Heart right ventricle (tissue), 16 donors: ENCODE measurements around the gene RSPH9. TPM values are rescaled to one million over a fixed set of nuclear protein-coding genes. Genes with fewer than 3 reads are reported as not detected.
A peak's percentile ranks its signal among the peaks of the same experiment; 100 is the strongest.

Experiments used
- ATAC-seq, 8 donors: fragments of 200-7000 bp; cut with Tn5 transposase; one replicate each; pipeline ENCODE4 v1.9.1; 2020; ENCODE audit warnings: mild to moderate bottlenecking in 8 of 8, moderate library complexity in 8 of 8, moderate number of reproducible peaks in 1 of 8
- DNase-seq, 2 donors: peaks; one replicate each; pipeline ENCODE4 v3.0.0-alpha.2; 2020
- H3K27ac ChIP-seq, 10 donors: fragments of 200-600 bp; sonication (generic) in 2 of 10; one replicate each; pipeline versions ENCODE4 v1.5.0 to v1.8.0; 2020 to 2022; ENCODE audit warnings: mild to moderate bottlenecking in 3 of 10
- H3K27me3 ChIP-seq, 7 donors: fragments of 200-600 bp; one replicate each; pipeline ENCODE4 v1.8.0; 2021 to 2022; ENCODE audit warnings: mild to moderate bottlenecking in 2 of 7
- H3K36me3 ChIP-seq, 9 donors: fragments of 200-600 bp; sonication (generic) in 1 of 9; one replicate each; pipeline versions ENCODE4 v1.5.0 to v1.8.0; 2020 to 2022; ENCODE audit warnings: mild to moderate bottlenecking in 2 of 9
- H3K4me1 ChIP-seq, 9 donors: fragments of 200-600 bp; sonication (generic) in 1 of 9; one replicate each; pipeline versions ENCODE4 v1.5.0 to v1.8.0; 2020 to 2022; ENCODE audit warnings: mild to moderate bottlenecking in 4 of 9
- H3K4me3 ChIP-seq, 10 donors: fragments of 200-600 bp; sonication (generic) in 2 of 10; one replicate each; pipeline versions ENCODE4 v1.5.0 to v1.8.0; 2020 to 2022; ENCODE audit warnings: mild to moderate bottlenecking in 7 of 10, moderate library complexity in 2 of 10
- H3K9me3 ChIP-seq, 11 donors: fragments of 200-600 bp in 10 of 11; sonication (generic) in 2 of 11; one replicate each; pipeline versions ENCODE4 v1.5.0 to v1.8.0; 2013 to 2022; ENCODE audit warnings: mild to moderate bottlenecking in 2 of 11, control low read depth in 1 of 11, moderate library complexity in 1 of 11
- CTCF ChIP-seq, 9 donors: fragments of 200-600 bp; sonication (generic) in 2 of 9; IDR thresholded peaks; one replicate each; pipeline versions ENCODE4 v1.5.0 to v1.8.0; 2021 to 2022; ENCODE audit warnings: antibody characterized with exemption in 9 of 9, mild to moderate bottlenecking in 5 of 9, moderate library complexity in 1 of 9
- WGBS, 2 donors: extraction: QIAGEN DNeasy Blood & Tissue Kit; methylation state at CpG; one replicate each; pipeline ENCODE4 v1.1.7; 2013; ENCODE audit warnings: inconsistent platforms in 1 of 2; 5-methylcytosine and 5-hydroxymethylcytosine counted together
- intact Hi-C, 10 donors: fragments of 100-400 bp; cut with DNase I; formaldehyde crosslinking; loops; one replicate each; pipeline versions ENCODE4 v1.11.1 to v1.14.2; 2022
- polyA plus RNA-seq, 2 donors: library from polyadenylated mRNA; stranded (reverse); fragments of 200-250 nt; gene quantifications; one replicate each; pipeline ENCODE4 v1.2.3, GENCODE V29; 2013
- total RNA-seq, 10 donors: library from RNA; stranded (reverse); fragmentation: NEBNext Ultra II Directional in 3 of 10; extraction: Animal tissue kit (Norgen Biotek cat#: 25700) in 3 of 10; gene quantifications; one replicate each; pipeline versions ENCODE4 v1.2.1 to v1.2.4, GENCODE V29; 2021 to 2023
- donor health status: Arrhythmogenic right ventricular cardiomyopathy.
- donor health status: ischemic (EF 13 %, LVEDD 7.1; RV severe dilation, severe dysfunction).
- donor health status: healthy with polysubstance abuse.
- donor health status: DM: no; HTN: yes; CAD: no.
- donor health status: DM: no; HTN: no; CAD: no.
- donor health status: ischemic (EF 25% LVEDD 6.9; RV normal size, moderate dysfunction).
- donor health status: ischemic (EF 25% LVEDD 5.7; RV mildly dilated, moderate dysfunction).
- donor health status: healthy.
- donor health status: DM: yes; HTN: yes; CAD: no.
- donor health status: Ischemic cardiomyopathy.
- donor health status: ischemic (EF 35%, LVEDD 5.7; RV mildly dilated, moderate dysfunction).
- donor health status: nonischemic (EF 11% LVEDD 7.7; RV severe dilation, severe dysfunction).
- donor health status: DM: yes; HTN: yes; CAD: no.
- donor health status: PGD.
- donor health status: ischemic (EF 29% LVEDD 5.4; RV normal size, mild dysfunction).
- donor health status: nonischemic (EF 23%, LVEDD 6.1; RV moderate dilation, normal function).

Gene RSPH9
- total and polyA plus RNA-seq, 12 donors: 0.09 to 0.45 (median 0.13) TPM; not detected in 5

GRCh38 chr6:43674291-43674690 lies 29.5 kb downstream of the RSPH9 start:
- H3K4me3 ChIP-seq: no peak overlapping the region
- no peaks in the 10 kb centered on the region for H3K27me3 ChIP-seq
- intact Hi-C loops: no loop called here
- TF ChIP-seq CTCF (IDR thresholded peaks at IDR 0.05): no peak
- 92 to 95% methylated on average over 2 of the region's 2 CpGs for WGBS, 2 donors
- H3K9me3 ChIP-seq: no peaks in the 10 kb centered on the region
- H3K27ac ChIP-seq: no peak overlapping the region
- ATAC-seq (no peak), DNase-seq (no peak)
- H3K4me1 ChIP-seq: peaks cover 10 to 38% (median 17%) of the 10 kb centered on the region in 9 donors
- H3K36me3 ChIP-seq: peaks cover 3 to 91% (median 52%) of the 10 kb centered on the region in 9 donors

- 96 to 97% methylated on average over 8 of the region's 8 CpGs for WGBS, 2 donors
- no peak overlapping the region for H3K4me3 ChIP-seq
- peaks cover 4 to 37% (median 10%) of the 10 kb centered on the region in 9 donors for H3K4me1 ChIP-seq
- H3K36me3 ChIP-seq: peaks cover 3 to 97% (median 53%) of the 10 kb centered on the region in 9 donors
- TF ChIP-seq CTCF (IDR thresholded peaks at IDR 0.05): no peak
- intact Hi-C loops: no loop called here
- no peak for ATAC-seq
- no peaks in the 10 kb centered on the region for H3K9me3 ChIP-seq
- no peak overlapping the region for H3K27ac ChIP-seq
- H3K27me3 ChIP-seq: no peaks in the 10 kb centered on the region
- DNase-seq: no peak
These were observed 30.1 kb downstream of the RSPH9 start for GRCh38 chr6:43674921-43675320.

GRCh38 chr6:43676962-43677606 lies 32.2 kb downstream of the RSPH9 start:
- WGBS, 2 donors: 78 to 84% methylated on average over 7 of the region's 7 CpGs
- intact Hi-C loops: no loop called here

GRCh38 chr6:43677759-43678158 lies 32.9 kb downstream of the RSPH9 start:
- Histone ChIP-seq H3K27ac (peak overlapping the region in 2 of 10 donors; percentile 1 to 54), H3K27me3 (no peaks in the 10 kb centered on the region), H3K4me1 (peaks cover 1 to 51% (median 20%) of the 10 kb centered on the region in 9 donors), H3K36me3 (peaks cover 3 to 98% (median 43%) of the 10 kb centered on the region in 9 donors), H3K4me3 (no peak overlapping the region), H3K9me3 (no peaks in the 10 kb centered on the region)
- 83 to 91% methylated on average over 7 of the region's 7 CpGs for WGBS, 2 donors
- no peak for TF ChIP-seq CTCF (IDR thresholded peaks at IDR 0.05)
- DNase-seq (no peak), ATAC-seq (no peak)
- intact Hi-C loops: no loop called here

More at GRCh38 chr6:43676962-43677606, 32.2 kb downstream of the RSPH9 start:
- Histone ChIP-seq H3K4me1 (peaks cover 0 to 44% (median 19%) of the 10 kb centered on the region in 9 donors), H3K4me3 (no peak overlapping the region), H3K36me3 (peaks cover 3 to 98% (median 43%) of the 10 kb centered on the region in 9 donors), H3K9me3 (no peaks in the 10 kb centered on the region), H3K27ac (peak overlapping the region in 4 of 10 donors; percentile 29 to 54 (median 34)), H3K27me3 (no peaks in the 10 kb centered on the region)
- ATAC-seq (peak in 3 of 8 donors; percentile 21 to 28 (median 28)), DNase-seq (no peak)
- TF ChIP-seq CTCF (IDR thresholded peaks at IDR 0.05): no peak
